ENCODE results near the gene ADAMTSL4. TPM values are rescaled to one million over a fixed set of nuclear protein-coding genes. Genes with fewer than 3 reads are reported as not detected.
"Not testable (repeated sequence)": the region's sequence is repeated elsewhere in the genome, so short reads cannot be mapped to it uniquely, and the experiment has no call there.

Gene ADAMTSL4
- total and polyA plus RNA-seq, 2 donors (not counting 3 experiments of a cell fraction or from before 2014, with no cell fraction given) = 0.73 to 1.0 TPM

DNA sequence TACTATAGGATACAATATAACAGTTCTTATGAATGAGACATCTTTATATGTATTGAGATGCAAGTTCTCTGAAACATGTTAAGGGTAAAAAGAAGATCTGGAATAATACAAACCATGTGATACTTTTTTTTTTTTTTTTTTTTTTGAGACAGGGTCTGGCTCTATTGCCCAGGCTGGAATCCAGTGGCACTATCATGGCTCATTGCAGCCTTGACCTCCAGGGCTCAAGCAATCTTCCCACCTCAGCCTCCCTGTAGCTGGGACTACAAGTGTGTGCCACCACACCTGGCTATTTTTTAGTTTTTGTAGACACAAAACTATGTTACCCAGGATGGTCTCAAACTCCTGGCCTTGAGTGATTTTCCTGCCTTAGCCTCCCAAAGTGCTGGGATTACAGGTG is 52.3 kb downstream of the ADAMTSL4 start:
- no TSS peak for BruUV-seq (replicated peaks)
- Histone ChIP-seq H3K9ac (replicated peaks; ENCODE audit: extremely low read depth, insufficient read depth, low read length) (no peak overlapping the region), H3K4me3 (replicated peaks in 1 of 3; ENCODE audit: insufficient read depth in 1 of 3, low read depth in 1 of 3, low read length in 3 of 3) (no peak overlapping the region), H3K27ac (ENCODE audit: insufficient read depth, low read depth, low read length) (no peak overlapping the region), H3K79me2 (ENCODE audit: control insufficient read depth, insufficient read depth, low read length) (no peaks in the 10 kb centered on the region), H3K9me1 (replicated peaks; ENCODE audit: control insufficient read depth, extremely low read depth, insufficient read depth, low read length) (no peaks in the 10 kb centered on the region), H3K4me1 (ENCODE audit: control insufficient read depth, extremely low read depth, insufficient read depth, low read length) (peaks cover 17% of the 10 kb centered on the region), H3K4me2 (ENCODE audit: insufficient read depth, low read length) (no peak overlapping the region), H3K27me3 (ENCODE audit: control insufficient read depth in 2 of 2, insufficient read depth in 2 of 2, low read length in 2 of 2) (no peaks in the 10 kb centered on the region), H4K20me1 (replicated peaks; ENCODE audit: control insufficient read depth, extremely low read depth, insufficient read depth, low read length) (no peaks in the 10 kb centered on the region), H3K36me3 (ENCODE audit: control insufficient read depth in 2 of 2, extremely low read depth in 1 of 2, insufficient read depth in 2 of 2, low read length in 2 of 2) (no peaks in the 10 kb centered on the region), H3K9me3 (replicated peaks; ENCODE audit: control insufficient read depth, insufficient read depth, low read length) (no peaks in the 10 kb centered on the region), H2AFZ (ENCODE audit: low read depth, low read length) (no peak overlapping the region)
- dilution Hi-C loops (cut with MboI; ENCODE audit: extremely low pct_ligation_motif_present, low sequenced_read_pairs) (no loop called here), intact Hi-C loops (cut with micrococcal nuclease) (no loop called here)
- CTCF ChIA-PET = no interaction called here
- FAIRE-seq = no peak
- TF ChIP-seq, protein P1, sequence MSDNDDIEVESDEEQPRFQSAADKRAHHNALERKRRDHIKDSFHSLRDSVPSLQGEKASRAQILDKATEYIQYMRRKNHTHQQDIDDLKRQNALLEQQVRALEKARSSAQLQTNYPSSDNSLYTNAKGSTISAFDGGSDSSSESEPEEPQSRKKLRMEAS (IDR thresholded peaks at IDR 0.05; ENCODE audit: insufficient read depth, insufficient read length) = no peak
- no peak for TF ChIP-seq FOS (IDR thresholded peaks at IDR 0.05; ENCODE audit: borderline replicate concordance, insufficient read depth, low read length)
- TF ChIP-seq EZH2 (IDR thresholded peaks at IDR 0.05; ENCODE audit: borderline replicate concordance, low read depth, low read length, severe bottlenecking) = no peak
- TF ChIP-seq, protein P2, sequence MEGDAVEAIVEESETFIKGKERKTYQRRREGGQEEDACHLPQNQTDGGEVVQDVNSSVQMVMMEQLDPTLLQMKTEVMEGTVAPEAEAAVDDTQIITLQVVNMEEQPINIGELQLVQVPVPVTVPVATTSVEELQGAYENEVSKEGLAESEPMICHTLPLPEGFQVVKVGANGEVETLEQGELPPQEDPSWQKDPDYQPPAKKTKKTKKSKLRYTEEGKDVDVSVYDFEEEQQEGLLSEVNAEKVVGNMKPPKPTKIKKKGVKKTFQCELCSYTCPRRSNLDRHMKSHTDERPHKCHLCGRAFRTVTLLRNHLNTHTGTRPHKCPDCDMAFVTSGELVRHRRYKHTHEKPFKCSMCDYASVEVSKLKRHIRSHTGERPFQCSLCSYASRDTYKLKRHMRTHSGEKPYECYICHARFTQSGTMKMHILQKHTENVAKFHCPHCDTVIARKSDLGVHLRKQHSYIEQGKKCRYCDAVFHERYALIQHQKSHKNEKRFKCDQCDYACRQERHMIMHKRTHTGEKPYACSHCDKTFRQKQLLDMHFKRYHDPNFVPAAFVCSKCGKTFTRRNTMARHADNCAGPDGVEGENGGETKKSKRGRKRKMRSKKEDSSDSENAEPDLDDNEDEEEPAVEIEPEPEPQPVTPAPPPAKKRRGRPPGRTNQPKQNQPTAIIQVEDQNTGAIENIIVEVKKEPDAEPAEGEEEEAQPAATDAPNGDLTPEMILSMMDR (IDR thresholded peaks at IDR 0.05; ENCODE audit: extremely low read depth in 1 of 2, insufficient read depth in 1 of 2, low read depth in 1 of 2, low read length in 2 of 2) = no peak
- TF ChIP-seq GATA2 (IDR thresholded peaks at IDR 0.05; ENCODE audit: insufficient read depth, insufficient read length, low read depth, low read length) = no peak
- TF ChIP-seq MYC (IDR thresholded peaks at IDR 0.05; ENCODE audit: low read depth, low read length) = no peak
- no peak for TF ChIP-seq POLR2A (IDR thresholded peaks at IDR 0.05; ENCODE audit: low read depth, low read length)
- no peak for DNase-seq (ENCODE audit: low read depth, low spot score)
- POLR2A ChIA-PET = no interaction called here

DNA sequence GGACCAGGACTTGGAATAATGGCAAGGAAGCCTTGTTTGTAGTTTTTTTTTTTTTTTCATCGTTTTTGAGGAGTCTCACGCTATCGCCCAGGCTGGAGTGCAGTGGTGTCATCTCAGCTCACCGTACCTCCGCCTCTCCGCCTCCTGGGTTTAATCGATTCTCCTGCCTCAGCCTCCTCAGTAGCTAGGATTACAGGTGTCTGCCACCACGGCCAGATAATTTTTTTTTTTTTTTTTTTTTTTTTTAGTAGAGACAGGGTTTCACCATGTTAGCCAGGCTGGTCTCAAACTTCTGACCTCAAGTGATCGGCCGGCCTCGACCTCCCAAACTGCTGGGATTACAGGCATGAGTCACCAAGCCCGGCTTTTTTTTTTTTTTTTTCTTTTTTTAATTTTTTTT is 53.2 kb downstream of the ADAMTSL4 start:
- H3K36me3 ChIP-seq (ENCODE audit: control insufficient read depth in 2 of 2, extremely low read depth in 1 of 2, insufficient read depth in 2 of 2, low read length in 2 of 2); CTCF ChIA-PET; DNase-seq (ENCODE audit: low read depth, low spot score); H2AFZ ChIP-seq (ENCODE audit: low read depth, low read length); H3K79me2 ChIP-seq (ENCODE audit: control insufficient read depth, insufficient read depth, low read length); H3K27me3 ChIP-seq (ENCODE audit: control insufficient read depth in 2 of 2, insufficient read depth in 2 of 2, low read length in 2 of 2); dilution Hi-C loops (cut with MboI; ENCODE audit: extremely low pct_ligation_motif_present, low sequenced_read_pairs); intact Hi-C loops (cut with micrococcal nuclease); FAIRE-seq; H3K4me2 ChIP-seq (ENCODE audit: insufficient read depth, low read length); H3K9ac ChIP-seq (replicated peaks; ENCODE audit: extremely low read depth, insufficient read depth, low read length); H3K9me1 ChIP-seq (replicated peaks; ENCODE audit: control insufficient read depth, extremely low read depth, insufficient read depth, low read length); H3K27ac ChIP-seq (ENCODE audit: insufficient read depth, low read depth, low read length); H3K4me3 ChIP-seq (replicated peaks in 1 of 3; ENCODE audit: insufficient read depth in 1 of 3, low read depth in 1 of 3, low read length in 3 of 3); H3K9me3 ChIP-seq (replicated peaks; ENCODE audit: control insufficient read depth, insufficient read depth, low read length); BruUV-seq (replicated peaks); H4K20me1 ChIP-seq (replicated peaks; ENCODE audit: control insufficient read depth, extremely low read depth, insufficient read depth, low read length): not testable (repeated sequence)
- POLR2A ChIA-PET = interaction anchor here (0.9 kb wide), 1 partner anchor 10 kb away, joined by 4 read pairs; no protein-coding TSS in a partner anchor
- H3K4me1 ChIP-seq (ENCODE audit: control insufficient read depth, extremely low read depth, insufficient read depth, low read length) = peaks cover 17% of the 10 kb centered on the region
